Measurements from ENCODE around the gene PRLR. TPM values are rescaled to one million over a fixed set of nuclear protein-coding genes. Genes with fewer than 3 reads are reported as not detected.

Gene PRLR
- total and polyA plus RNA-seq, 9 of the 15 experiments (the other 6 are each of a cell fraction or from before 2014, with no cell fraction given) = 0.02 TPM; not detected in 8

DNA sequence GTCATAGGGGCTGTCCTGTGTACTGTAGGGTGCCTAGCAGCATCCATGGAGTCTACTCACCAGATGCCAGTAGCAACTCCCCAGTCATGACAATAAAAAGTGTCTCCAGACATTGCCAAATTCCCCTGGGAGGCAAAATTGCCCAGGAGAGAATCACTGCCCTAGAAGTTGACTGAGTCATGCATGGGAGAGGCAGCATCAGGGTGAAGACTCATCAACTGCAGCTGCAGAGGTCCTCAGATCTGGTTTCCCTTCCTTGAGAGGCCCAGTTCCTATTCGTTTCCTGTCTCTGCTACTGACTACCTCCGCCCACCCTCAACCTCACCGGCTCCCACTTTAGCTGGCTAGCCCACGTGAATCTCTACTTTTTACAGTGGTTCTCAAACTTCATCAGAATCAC lies 93.9 kb downstream of the PRLR start:
- H3K4me3 ChIP-seq = no peak overlapping the region
- CTCF ChIA-PET (ENCODE audit: low intra/inter-chr PET ratio) = no interaction called here
- intact Hi-C loops (cut with micrococcal nuclease) = no loop called here
- no peak overlapping the region for H3K27ac ChIP-seq (ENCODE audit: extremely low read depth, low read depth, low read length)
- TF ChIP-seq CEBPG (CRISPR knock-in tag; IDR thresholded peaks at IDR 0.05) = no peak
- TF ChIP-seq CEBPG (tag; conservative IDR thresholded peaks at IDR 0.05 in 1 of 2, IDR thresholded peaks at IDR 0.05 in 1 of 2) = no peak
- no peak for TF ChIP-seq SP1 (CRISPR knock-in tag; IDR thresholded peaks at IDR 0.05)
- no peak for TF ChIP-seq BRCA1 (IDR thresholded peaks at IDR 0.05)
- no peak for TF ChIP-seq BRCA1 (CRISPR knock-in tag; IDR thresholded peaks at IDR 0.05)
- no peak for TF ChIP-seq SRSF9 (IDR thresholded peaks at IDR 0.05; ENCODE audit: borderline replicate concordance, low read depth, low read length)
- no peak for TF ChIP-seq ZNF655 (CRISPR knock-in tag; IDR thresholded peaks at IDR 0.05)
- TF ChIP-seq TFE3 (CRISPR knock-in tag; IDR thresholded peaks at IDR 0.05) = no peak
- no peak for TF ChIP-seq HMGN3 (IDR thresholded peaks at IDR 0.05; ENCODE audit: borderline replicate concordance, extremely low read depth, insufficient read length, low read depth, low read length)
- TF ChIP-seq NR2F6 (CRISPR knock-in tag; IDR thresholded peaks at IDR 0.05) = no peak
- no peak for TF ChIP-seq SOX6 (IDR thresholded peaks at IDR 0.05)
- TF ChIP-seq, protein P1, sequence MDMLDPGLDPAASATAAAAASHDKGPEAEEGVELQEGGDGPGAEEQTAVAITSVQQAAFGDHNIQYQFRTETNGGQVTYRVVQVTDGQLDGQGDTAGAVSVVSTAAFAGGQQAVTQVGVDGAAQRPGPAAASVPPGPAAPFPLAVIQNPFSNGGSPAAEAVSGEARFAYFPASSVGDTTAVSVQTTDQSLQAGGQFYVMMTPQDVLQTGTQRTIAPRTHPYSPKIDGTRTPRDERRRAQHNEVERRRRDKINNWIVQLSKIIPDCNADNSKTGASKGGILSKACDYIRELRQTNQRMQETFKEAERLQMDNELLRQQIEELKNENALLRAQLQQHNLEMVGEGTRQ (CRISPR knock-in tag; IDR thresholded peaks at IDR 0.05) = no peak
- TF ChIP-seq ARHGAP35 (IDR thresholded peaks at IDR 0.05; ENCODE audit: partially characterized antibody) = no peak
- no peak for TF ChIP-seq CHAMP1 (IDR thresholded peaks at IDR 0.05)
- no peak overlapping the region for H3K9ac ChIP-seq (ENCODE audit: insufficient read depth in 1 of 2, low read depth in 2 of 2, low read length in 2 of 2)
- no peak for ATAC-seq
- in situ Hi-C loops (cut with MboI) = no loop called here
- no peak overlapping the region for H3K4me2 ChIP-seq (ENCODE audit: insufficient read depth, low read length)
- no peaks in the 10 kb centered on the region for H3K79me2 ChIP-seq (ENCODE audit: control insufficient read depth, insufficient read depth, low read length)
- peaks cover 0 to 13% of the 10 kb centered on the region in 2 experiments; a peak in 2 of 5 replicates for H3K27me3 ChIP-seq (ENCODE audit: control insufficient read depth in 2 of 2, insufficient read depth in 2 of 2, low read length in 2 of 2)
- no peaks in the 10 kb centered on the region for H3K9me3 ChIP-seq (replicated peaks; ENCODE audit: control insufficient read depth, insufficient read depth, low read depth, low read length)
- DNase-seq (ENCODE audit: extremely low read depth in 1 of 4, low spot score in 3 of 4) = no peak
- no TSS peak for BruUV-seq (replicated peaks)
- no peak for FAIRE-seq
- POLR2A ChIA-PET = interaction anchor here (0.5 kb wide), 1 partner anchor 660 kb away, joined by 3 read pairs; no protein-coding TSS in a partner anchor
- H3K4me1 ChIP-seq (replicated peaks in 1 of 2; ENCODE audit: control insufficient read depth in 2 of 2, insufficient read depth in 2 of 2, low read length in 2 of 2) = no peaks in the 10 kb centered on the region
- 0% methylated on average over 4 of the region's 4 CpGs for WGBS (ENCODE audit: insufficient coverage, low coverage, missing lambda C conversion rate)
- no peak overlapping the region for H2AFZ ChIP-seq (ENCODE audit: low read depth, low read length)
- no peaks in the 10 kb centered on the region for H4K20me1 ChIP-seq (replicated peaks; ENCODE audit: control insufficient read depth, insufficient read depth, low read length)
- no peaks in the 10 kb centered on the region for H3K9me1 ChIP-seq (ENCODE audit: control insufficient read depth, insufficient read depth, low read length)
- no peaks in the 10 kb centered on the region for H3K36me3 ChIP-seq (ENCODE audit: control insufficient read depth, insufficient read depth, low read length)

All from K562 (cell line).